ENCODE data around the gene PAPSS1. TPM values are rescaled to one million over a fixed set of nuclear protein-coding genes. Genes with fewer than 3 reads are reported as not detected.

Gene PAPSS1
- total RNA-seq, 1 experiment from 2014 or later, result 59.0 TPM

DNA sequence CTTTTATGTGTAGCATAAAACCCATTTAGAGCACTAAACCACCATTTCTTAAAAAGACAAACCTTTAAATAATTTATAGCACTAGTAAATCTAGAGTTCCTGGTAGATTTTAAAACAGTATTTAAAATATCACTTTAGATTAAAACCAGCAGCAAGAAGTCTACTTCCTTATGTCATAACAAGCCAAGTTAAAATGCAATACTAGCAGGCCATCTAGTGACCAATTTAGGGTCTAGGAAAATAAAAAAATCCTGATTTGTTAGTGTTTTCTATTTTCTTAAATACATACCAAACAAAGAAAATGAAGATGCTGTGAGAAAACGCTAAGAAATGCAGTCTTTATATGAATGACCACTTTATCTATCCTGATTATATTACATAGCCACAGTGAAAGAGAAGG, 53.9 kb downstream of the PAPSS1 start:
- no TSS peak for BruUV-seq (replicated peaks)
- Histone ChIP-seq H4K20me1 (ENCODE audit: insufficient read depth) (no peaks in the 10 kb centered on the region), H3K79me2 (ENCODE audit: insufficient read depth, low read length) (no peaks in the 10 kb centered on the region), H2AFZ (ENCODE audit: low read depth, low read length, poor library complexity, severe bottlenecking) (no peak overlapping the region), H3K9me3 (ENCODE audit: control insufficient read depth in 1 of 2, insufficient read depth in 1 of 2, low read depth in 1 of 2, low read length in 2 of 2) (no peaks in the 10 kb centered on the region), H3K9me2 (ENCODE audit: insufficient read depth) (no peaks in the 10 kb centered on the region), H3K9ac (ENCODE audit: low read length) (no peak overlapping the region), H3K27me3 (ENCODE audit: insufficient read depth, low read length) (no peaks in the 10 kb centered on the region), H3K4me3 (replicated peaks in 1 of 2; ENCODE audit: low read depth in 1 of 2, low read length in 2 of 2) (no peak overlapping the region), H3K4me1 (ENCODE audit: control insufficient read depth in 1 of 2, insufficient read depth in 2 of 2, low read length in 2 of 2) (no peaks in the 10 kb centered on the region), H3K36me3 (ENCODE audit: control insufficient read depth in 1 of 2, insufficient read depth in 2 of 2, low read length in 2 of 2) (no peaks in the 10 kb centered on the region; a peak in 1 of 4 replicates), H3K27ac (ENCODE audit: low read depth, low read length) (no peak overlapping the region), H3K4me2 (ENCODE audit: low read length) (no peak overlapping the region)
- CTCF ChIA-PET, result no interaction called here
- intact Hi-C loops (cut with micrococcal nuclease), result no loop called here
- POLR2A ChIA-PET, result no interaction called here
- TF ChIP-seq EZH2 (IDR thresholded peaks at IDR 0.05) (no peak), CEBPB (IDR thresholded peaks at IDR 0.05; ENCODE audit: low read depth) (no peak), POLR2AphosphoS5 (IDR thresholded peaks at IDR 0.05; ENCODE audit: low read depth, low read length) (no peak), MAX (IDR thresholded peaks at IDR 0.05) (no peak), ATF3 (IDR thresholded peaks at IDR 0.05) (no peak), EZH2phosphoT487 (IDR thresholded peaks at IDR 0.05; ENCODE audit: borderline replicate concordance) (no peak), RAD21 (IDR thresholded peaks at IDR 0.05; ENCODE audit: low read depth) (peak; percentile 53)
- TF ChIP-seq, protein P1, sequence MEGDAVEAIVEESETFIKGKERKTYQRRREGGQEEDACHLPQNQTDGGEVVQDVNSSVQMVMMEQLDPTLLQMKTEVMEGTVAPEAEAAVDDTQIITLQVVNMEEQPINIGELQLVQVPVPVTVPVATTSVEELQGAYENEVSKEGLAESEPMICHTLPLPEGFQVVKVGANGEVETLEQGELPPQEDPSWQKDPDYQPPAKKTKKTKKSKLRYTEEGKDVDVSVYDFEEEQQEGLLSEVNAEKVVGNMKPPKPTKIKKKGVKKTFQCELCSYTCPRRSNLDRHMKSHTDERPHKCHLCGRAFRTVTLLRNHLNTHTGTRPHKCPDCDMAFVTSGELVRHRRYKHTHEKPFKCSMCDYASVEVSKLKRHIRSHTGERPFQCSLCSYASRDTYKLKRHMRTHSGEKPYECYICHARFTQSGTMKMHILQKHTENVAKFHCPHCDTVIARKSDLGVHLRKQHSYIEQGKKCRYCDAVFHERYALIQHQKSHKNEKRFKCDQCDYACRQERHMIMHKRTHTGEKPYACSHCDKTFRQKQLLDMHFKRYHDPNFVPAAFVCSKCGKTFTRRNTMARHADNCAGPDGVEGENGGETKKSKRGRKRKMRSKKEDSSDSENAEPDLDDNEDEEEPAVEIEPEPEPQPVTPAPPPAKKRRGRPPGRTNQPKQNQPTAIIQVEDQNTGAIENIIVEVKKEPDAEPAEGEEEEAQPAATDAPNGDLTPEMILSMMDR (IDR thresholded peaks at IDR 0.05 in 2 of 3, conservative IDR thresholded peaks at IDR 0.05 in 1 of 3; ENCODE audit: borderline replicate concordance in 1 of 3, insufficient read depth in 1 of 3, low read depth in 2 of 3, low read length in 2 of 3), result peak in 1 of 3 experiments; percentile 14; a peak in 2 of 6 replicates
- ATAC-seq (no peak), DNase-seq (ENCODE audit: low read depth, low spot score) (no peak)
- RAD21 ChIA-PET (ENCODE audit: low non-redundant PET in 1 of 2, low total read pairs in 2 of 2, uncharacterized antibody in 2 of 2, unreplicated experiment in 2 of 2), result no interaction called here

DNA sequence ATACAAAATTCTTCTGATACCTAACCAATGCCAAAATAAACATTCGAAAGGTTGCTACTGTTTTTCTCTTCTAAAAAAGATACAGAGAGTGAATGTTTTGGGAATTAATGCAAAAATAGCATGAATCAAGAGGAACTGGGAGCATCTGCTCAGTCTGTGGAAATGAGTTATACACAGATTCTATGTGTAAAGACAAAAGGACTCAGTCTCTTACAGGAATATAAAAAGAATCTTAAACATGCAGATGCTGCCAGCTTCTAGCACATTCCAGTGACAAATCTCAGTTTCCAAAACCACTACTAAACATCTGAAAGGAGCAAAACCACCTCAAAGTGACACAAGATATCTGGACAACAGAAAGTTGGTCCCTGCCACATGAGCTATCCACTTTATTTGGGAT, 55.0 kb downstream of the PAPSS1 start:
- H4K20me1 ChIP-seq (ENCODE audit: insufficient read depth), result no peaks in the 10 kb centered on the region
- no peaks in the 10 kb centered on the region for H3K4me1 ChIP-seq (ENCODE audit: control insufficient read depth in 1 of 2, insufficient read depth in 2 of 2, low read length in 2 of 2)
- RAD21 ChIA-PET (ENCODE audit: low non-redundant PET in 1 of 2, low total read pairs in 2 of 2, uncharacterized antibody in 2 of 2, unreplicated experiment in 2 of 2), result no interaction called here
- H2AFZ ChIP-seq (ENCODE audit: low read depth, low read length, poor library complexity, severe bottlenecking), result no peak overlapping the region
- POLR2A ChIA-PET, result no interaction called here
- BruUV-seq (replicated peaks), result no TSS peak
- DNase-seq (ENCODE audit: low read depth, low spot score) (no peak), ATAC-seq (no peak)
- H3K9me3 ChIP-seq (ENCODE audit: control insufficient read depth in 1 of 2, insufficient read depth in 1 of 2, low read depth in 1 of 2, low read length in 2 of 2), result no peaks in the 10 kb centered on the region
- no peak overlapping the region for H3K9ac ChIP-seq (ENCODE audit: low read length)
- intact Hi-C loops (cut with micrococcal nuclease), result no loop called here
- H3K27me3 ChIP-seq (ENCODE audit: insufficient read depth, low read length), result no peaks in the 10 kb centered on the region
- H3K27ac ChIP-seq (ENCODE audit: low read depth, low read length), result no peak overlapping the region
- TF ChIP-seq EZH2phosphoT487 (IDR thresholded peaks at IDR 0.05; ENCODE audit: borderline replicate concordance) (no peak), SP1 (IDR thresholded peaks at IDR 0.05; ENCODE audit: low read depth) (no peak)
- no peak overlapping the region for H3K4me2 ChIP-seq (ENCODE audit: low read length)
- no peaks in the 10 kb centered on the region for H3K79me2 ChIP-seq (ENCODE audit: insufficient read depth, low read length)
- no peaks in the 10 kb centered on the region; a peak in 1 of 4 replicates for H3K36me3 ChIP-seq (ENCODE audit: control insufficient read depth in 1 of 2, insufficient read depth in 2 of 2, low read length in 2 of 2)
- H3K9me2 ChIP-seq (ENCODE audit: insufficient read depth), result no peaks in the 10 kb centered on the region
- CTCF ChIA-PET, result no interaction called here
- H3K4me3 ChIP-seq (replicated peaks in 1 of 2; ENCODE audit: low read depth in 1 of 2, low read length in 2 of 2), result no peak overlapping the region

Data from HCT116 (cell line).